Myocyte (in vitro differentiated cells): ENCODE results near the gene C17orf100. TPM values are rescaled to one million over a fixed set of nuclear protein-coding genes. Genes with fewer than 3 reads are reported as not detected.
A peak's percentile ranks its signal among the peaks of the same experiment; 100 is the strongest.

Experiments used
- DNase-seq: peaks from one replicate; pipeline ENCODE4 v3.0.0-alpha.2; 2012; ENCODE audit warnings: low read depth
- total RNA-seq: library from RNA; depleted of rRNA; stranded (reverse); fragments of >200 nt; gene quantifications from 2 replicates; pipeline ENCODE4 v1.2.3, GENCODE V29; 2014

C17orf100 gene
- total RNA-seq, 1 donor from 2014 or later: 0.70 TPM

GRCh38 chr17:6668219-6668618 is 16.7 kb downstream of the C17orf100 start:
- no peak for DNase-seq

- DNase-seq: no peak
These were observed 17.3 kb downstream of the C17orf100 start for GRCh38 chr17:6668727-6669425.

GRCh38 chr17:6669479-6670212 is 18.1 kb downstream of the C17orf100 start:
- DNase-seq: no peak

- DNase-seq: no peak
These were observed 19.0 kb downstream of the C17orf100 start for GRCh38 chr17:6670571-6670970.

- DNase-seq: no peak
These were observed 19.4 kb downstream of the C17orf100 start for GRCh38 chr17:6670999-6671398.

GRCh38 chr17:6671431-6671830 is 19.9 kb downstream of the C17orf100 start:
- DNase-seq: no peak

- no peak for DNase-seq
These were observed 23.0 kb downstream of the C17orf100 start for GRCh38 chr17:6674586-6674985.

- DNase-seq: no peak
These were observed 23.8 kb downstream of the C17orf100 start for GRCh38 chr17:6675201-6675825.

- no peak for DNase-seq
These were observed 25.2 kb downstream of the C17orf100 start for GRCh38 chr17:6676802-6677157.

GRCh38 chr17:6677158-6677831 is 25.7 kb downstream of the C17orf100 start:
- peak; percentile 96 for DNase-seq

GRCh38 chr17:6677946-6678345 is 26.4 kb downstream of the C17orf100 start:
- DNase-seq: no peak

- DNase-seq: no peak
These were observed 27.7 kb downstream of the C17orf100 start for GRCh38 chr17:6679241-6679640.

- no peak for DNase-seq
These were observed 29.6 kb downstream of the C17orf100 start for GRCh38 chr17:6681176-6681575.

GRCh38 chr17:6681671-6682070 is 30.1 kb downstream of the C17orf100 start:
- DNase-seq: no peak

GRCh38 chr17:6682339-6682738 is 30.8 kb downstream of the C17orf100 start:
- DNase-seq: no peak

GRCh38 chr17:6683081-6683684 is 31.6 kb downstream of the C17orf100 start:
- DNase-seq: no peak

- no peak for DNase-seq
These were observed 32.3 kb downstream of the C17orf100 start for GRCh38 chr17:6683730-6684459.

GRCh38 chr17:6684460-6684783 is 32.9 kb downstream of the C17orf100 start:
- DNase-seq: no peak

GRCh38 chr17:6684881-6685767 is 33.6 kb downstream of the C17orf100 start:
- no peak for DNase-seq

- no peak for DNase-seq
These were observed 34.5 kb downstream of the C17orf100 start for GRCh38 chr17:6686026-6686425.
